HepG2 (cell line): ENCODE data around the gene AMOT. TPM values are rescaled to one million over a fixed set of nuclear protein-coding genes. Genes with fewer than 3 reads are reported as not detected.

Experiments used
- ATAC-seq: fragments of 200-7000 bp; cut with Tn5 transposase; 3 replicates; pipeline ENCODE4 v1.9.1; 2020; ENCODE audit warnings: mild to moderate bottlenecking, moderate library complexity
- BruUV-seq: library from RNA; stranded (reverse); fragments of 400-500 nt; replicated peaks from 2 replicates; lab custom pipeline; 2021; lab: Mats Ljungman, UMichigan
- CTCF ChIA-PET: fragments of 300-600 bp; formaldehyde crosslinking; extraction: SDS; loops from one replicate; lab custom pipeline; 2021; ENCODE audit warnings: low total read pairs, inconsistent platforms, low intra/inter-chr PET ratio; lab: Yijun Ruan, JAX
- POLR2A ChIA-PET: fragments of 350-600 bp; sonication (Branson Sonifier 250); formaldehyde crosslinking; loops from one replicate; lab custom pipeline; 2020; ENCODE audit warnings: antibody characterized with exemption, inconsistent platforms; lab: Yijun Ruan, JAX
- DNase-seq: peaks from one replicate; pipeline ENCODE4 v3.0.0-alpha.2; 2015; ENCODE audit warnings: low spot score
- FAIRE-seq: peaks from 3 replicates; lab custom pipeline; 2011; peaks lifted over from hg19 to GRCh38; lab: Jason Lieb, UNC
- H2AFZ ChIP-seq: one replicate; pipeline ENCODE4 v1.6.1; 2011; ENCODE audit warnings: low read length, inconsistent platforms
- H3K27ac ChIP-seq: fragments of 300-600 bp; 3 replicates; pipeline ENCODE4 v1.8.0; 2011; ENCODE audit warnings: mixed run types, mild to moderate bottlenecking, mixed read lengths, low read length, inconsistent platforms; ENCODE audit not compliant: insufficient read depth; ENCODE audit errors: extremely low read length
- H3K27me3 ChIP-seq, 2 experiments: fragments of 200-600 bp in 1 of 2; 2 replicates in 1 of 2; 3 replicates in 1 of 2; pipeline versions ENCODE4 v1.6.0 to v1.8.0; 2011; ENCODE audit warnings: low read length in 2 of 2, mild to moderate bottlenecking in 2 of 2, moderate library complexity in 2 of 2, inconsistent platforms in 1 of 2; ENCODE audit not compliant: insufficient read depth in 2 of 2, control insufficient read depth in 1 of 2
- H3K36me3 ChIP-seq, 2 experiments: fragments of 200-600 bp in 1 of 2; replicated peaks in 1 of 2; 2 replicates in 1 of 2; 3 replicates in 1 of 2; pipeline versions ENCODE4 v1.5.1 to v1.8.0; 2011; ENCODE audit warnings: low read length in 2 of 2, inconsistent platforms in 1 of 2; ENCODE audit not compliant: insufficient read depth in 2 of 2, control insufficient read depth in 1 of 2
- H3K4me1 ChIP-seq: 2 replicates; pipeline ENCODE4 v1.5.1; 2012; ENCODE audit warnings: low read length, inconsistent platforms; ENCODE audit not compliant: insufficient read depth
- H3K4me2 ChIP-seq: 2 replicates; pipeline ENCODE4 v1.6.0; 2011; ENCODE audit warnings: low read depth, low read length, inconsistent platforms
- H3K4me3 ChIP-seq, 3 experiments: fragments of 200-600 bp in 1 of 3; sonication (generic), shearing (Covaris generic) in 1 of 3; replicated peaks in 1 of 3; 2 replicates each; pipeline ENCODE4 v1.5.1; 2011 to 2016; ENCODE audit warnings: low read length in 3 of 3, inconsistent platforms in 2 of 3, low read depth in 2 of 3, mild to moderate bottlenecking in 2 of 3, control low read depth in 1 of 3, mixed read lengths in 1 of 3; ENCODE audit not compliant: insufficient read depth in 1 of 3
- H3K79me2 ChIP-seq: one replicate; pipeline ENCODE4 v1.6.1; 2011; ENCODE audit warnings: low read length, inconsistent platforms; ENCODE audit not compliant: insufficient read depth
- H3K9ac ChIP-seq: 2 replicates; pipeline ENCODE4 v1.6.0; 2011; ENCODE audit warnings: mild to moderate bottlenecking, low read depth, low read length, inconsistent platforms; ENCODE audit not compliant: insufficient read depth
- H3K9me3 ChIP-seq: 2 replicates; pipeline ENCODE4 v1.5.1; 2012; ENCODE audit warnings: mild to moderate bottlenecking, low read length
- H4K20me1 ChIP-seq: 2 replicates; pipeline ENCODE4 v1.6.0; 2011; ENCODE audit warnings: inconsistent platforms, mild to moderate bottlenecking, low read length, moderate library complexity; ENCODE audit not compliant: insufficient read depth
- ASH2L ChIP-seq: fragments of 300-600, 200-600 bp; sonication (generic); IDR thresholded peaks from 2 replicates; pipeline ENCODE4 v1.7.0; 2017; ENCODE audit warnings: low read depth, mild to moderate bottlenecking, moderate library complexity, mixed read lengths, low read length; ENCODE audit not compliant: insufficient read length
- MAFF ChIP-seq: IDR thresholded peaks from 2 replicates; pipeline ENCODE4 v1.6.1; 2011; ENCODE audit warnings: low read depth, low read length, improper control_type of control experiment
- MIER2 ChIP-seq: IDR thresholded peaks from 2 replicates; pipeline ENCODE4 v1.6.1; 2016; ENCODE audit warnings: missing biosample characterization, missing genetic modification reagents
- NKX3-1 ChIP-seq: sonication (generic); formaldehyde crosslinking; IDR thresholded peaks from 2 replicates; pipeline ENCODE4 v1.5.0; 2020; ENCODE audit warnings: missing genetic modification reagents
- PPARG ChIP-seq: conservative IDR thresholded peaks from 2 replicates; pipeline ENCODE4 v1.6.1; 2016; ENCODE audit warnings: missing biosample characterization, missing genetic modification reagents
- SUZ12 ChIP-seq: fragments of 150-350 bp; IDR thresholded peaks from 2 replicates; pipeline ENCODE4 v1.6.1; 2014; ENCODE audit warnings: low read depth, low read length
- ZFY ChIP-seq: sonication (generic); formaldehyde crosslinking; IDR thresholded peaks from 2 replicates; pipeline ENCODE4 v1.4.0; 2020; ENCODE audit warnings: missing genetic modification reagents
- ZNF136 ChIP-seq: sonication (generic); formaldehyde crosslinking; IDR thresholded peaks from 2 replicates; pipeline ENCODE4 v1.8.1; 2022; ENCODE audit warnings: low read depth, mild to moderate bottlenecking, moderate library complexity, missing genetic modification reagents
- ZNF256 ChIP-seq: sonication (generic); formaldehyde crosslinking; conservative IDR thresholded peaks from 2 replicates; pipeline ENCODE4 v1.4.0; 2020; ENCODE audit warnings: missing genetic modification reagents
- ZNF780A ChIP-seq: sonication (generic); formaldehyde crosslinking; IDR thresholded peaks from 2 replicates; pipeline ENCODE4 v1.8.0; 2022; ENCODE audit warnings: mild to moderate bottlenecking, missing genetic modification reagents, moderate library complexity
- WGBS: methylation state at CpG from one replicate; pipeline ENCODE4 v1.1.6; 2017; ENCODE audit warnings: low lambda C conversion rate; 5-methylcytosine and 5-hydroxymethylcytosine counted together
- in situ Hi-C: cut with HindIII; loops from 2 replicates; pipeline ENCODE4 v1.10.0; 2017; ENCODE audit warnings: low pct_unique_long_range_greater_than_20kb; ENCODE audit not compliant: extremely low pct_ligation_motif_present
- intact Hi-C: fragments of 100-400 bp; cut with micrococcal nuclease; formaldehyde crosslinking; loops from one replicate; pipeline ENCODE4 v1.10.0; 2022; ENCODE audit not compliant: unreplicated experiment
- polyA plus RNA-seq, 8 experiments: library from polyadenylated mRNA; depleted of rRNA in 3 of 8; stranded (reverse) in 7 of 8; unstranded in 1 of 8; fragments of >200 nt; fragmentation: Illumina TruSeq in 4 of 8; extraction: Trizol in 4 of 8; gene quantifications; 2 replicates each; pipeline versions ENCODE4 v1.2.1 to v1.2.3, GENCODE V29; 2011 to 2016; ENCODE audit warnings: low read depth in 4 of 8, missing spikeins in 1 of 8, mixed read lengths in 1 of 8; ENCODE audit not compliant: insufficient read depth in 1 of 8
- total RNA-seq, 5 experiments: library from RNA; depleted of rRNA; stranded (reverse); fragments of >200 nt; fragmentation: Illumina TruSeq; extraction: Trizol; gene quantifications; 2 replicates each; pipeline ENCODE4 v1.2.3, GENCODE V29; 2016; ENCODE audit warnings: low read depth in 1 of 5
- TF ChIP-seq, protein P1 (sequence below): sonication (generic); formaldehyde crosslinking; IDR thresholded peaks from 2 replicates; pipeline ENCODE4 v1.8.1; 2023; ENCODE audit warnings: mild to moderate bottlenecking, moderate library complexity, missing genetic modification reagents
- TF ChIP-seq, protein P2 (sequence below): IDR thresholded peaks from 2 replicates; pipeline ENCODE4 v1.6.1; 2016; ENCODE audit warnings: low read depth, missing genetic modification reagents, missing compliant biosample characterization

Gene AMOT
- total and polyA plus RNA-seq, 2 of the 13 experiments (the other 11 are each of a cell fraction or from before 2014, with no cell fraction given): 0.13 to 0.91 TPM

DNA sequence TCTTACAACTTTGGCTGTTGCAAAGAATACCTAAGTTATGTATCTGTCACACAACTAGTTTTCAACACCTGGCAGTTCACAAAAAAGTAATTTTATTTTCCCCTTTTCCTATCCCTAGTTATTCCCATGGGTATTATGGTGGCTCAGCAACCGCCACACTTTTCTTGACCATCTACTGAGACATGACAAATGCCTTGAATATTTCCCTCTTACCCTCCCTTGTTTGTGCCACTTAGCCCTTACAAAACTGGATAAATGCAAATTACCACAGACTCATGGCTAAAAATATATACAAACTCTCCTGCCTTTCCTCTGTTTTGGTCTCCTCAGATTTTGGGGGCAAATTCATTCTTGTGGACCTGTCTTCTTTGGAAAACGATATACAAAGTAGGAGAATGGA, 72.1 kb downstream of the AMOT start:
- ChIA-PET CTCF (no interaction called here), POLR2A (no interaction called here)
- no peaks in the 10 kb centered on the region for H3K36me3 ChIP-seq
- H2AFZ ChIP-seq: no peak overlapping the region
- FAIRE-seq (no peak), DNase-seq (no peak), ATAC-seq (no peak)
- H3K4me1 ChIP-seq: no peaks in the 10 kb centered on the region
- in situ Hi-C loops (no loop called here), intact Hi-C loops (no loop called here)
- H3K79me2 ChIP-seq: no peaks in the 10 kb centered on the region
- BruUV-seq: no TSS peak
- no peaks in the 10 kb centered on the region for H3K27me3 ChIP-seq
- H3K9me3 ChIP-seq: no peaks in the 10 kb centered on the region
- no peak overlapping the region for H3K4me2 ChIP-seq
- H3K9ac ChIP-seq: no peak overlapping the region
- H3K27ac ChIP-seq: no peak overlapping the region
- no peaks in the 10 kb centered on the region for H4K20me1 ChIP-seq
- TF ChIP-seq, protein P1, sequence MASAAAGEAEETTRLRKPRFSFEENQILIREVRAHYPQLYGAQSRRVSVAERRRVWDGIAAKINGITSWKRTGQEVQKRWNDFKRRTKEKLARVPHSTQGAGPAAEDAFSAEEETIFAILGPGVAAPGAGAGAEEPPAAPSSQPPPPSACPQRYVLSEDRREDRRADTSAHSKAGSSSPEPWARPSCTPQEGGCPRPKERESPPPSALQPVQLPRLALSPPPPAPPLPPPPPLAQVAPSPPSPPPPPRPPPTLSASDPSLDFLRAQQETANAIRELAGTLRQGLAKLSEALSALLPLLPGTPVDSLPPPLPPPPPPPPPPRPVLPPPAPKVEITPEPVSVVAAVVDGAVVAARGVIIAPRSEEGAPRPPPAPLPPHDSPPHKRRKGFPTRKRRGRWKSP: no peak
- TF ChIP-seq MIER2 (CRISPR knock-in tag) (no peak), ZNF256 (CRISPR knock-in tag) (no peak), ZFY (CRISPR knock-in tag) (no peak), MAFF (no peak), PPARG (no peak), ASH2L (no peak), SUZ12 (no peak), NKX3-1 (CRISPR knock-in tag) (no peak), ZNF780A (CRISPR knock-in tag) (no peak), ZNF136 (CRISPR knock-in tag) (no peak)
- TF ChIP-seq, protein P2, sequence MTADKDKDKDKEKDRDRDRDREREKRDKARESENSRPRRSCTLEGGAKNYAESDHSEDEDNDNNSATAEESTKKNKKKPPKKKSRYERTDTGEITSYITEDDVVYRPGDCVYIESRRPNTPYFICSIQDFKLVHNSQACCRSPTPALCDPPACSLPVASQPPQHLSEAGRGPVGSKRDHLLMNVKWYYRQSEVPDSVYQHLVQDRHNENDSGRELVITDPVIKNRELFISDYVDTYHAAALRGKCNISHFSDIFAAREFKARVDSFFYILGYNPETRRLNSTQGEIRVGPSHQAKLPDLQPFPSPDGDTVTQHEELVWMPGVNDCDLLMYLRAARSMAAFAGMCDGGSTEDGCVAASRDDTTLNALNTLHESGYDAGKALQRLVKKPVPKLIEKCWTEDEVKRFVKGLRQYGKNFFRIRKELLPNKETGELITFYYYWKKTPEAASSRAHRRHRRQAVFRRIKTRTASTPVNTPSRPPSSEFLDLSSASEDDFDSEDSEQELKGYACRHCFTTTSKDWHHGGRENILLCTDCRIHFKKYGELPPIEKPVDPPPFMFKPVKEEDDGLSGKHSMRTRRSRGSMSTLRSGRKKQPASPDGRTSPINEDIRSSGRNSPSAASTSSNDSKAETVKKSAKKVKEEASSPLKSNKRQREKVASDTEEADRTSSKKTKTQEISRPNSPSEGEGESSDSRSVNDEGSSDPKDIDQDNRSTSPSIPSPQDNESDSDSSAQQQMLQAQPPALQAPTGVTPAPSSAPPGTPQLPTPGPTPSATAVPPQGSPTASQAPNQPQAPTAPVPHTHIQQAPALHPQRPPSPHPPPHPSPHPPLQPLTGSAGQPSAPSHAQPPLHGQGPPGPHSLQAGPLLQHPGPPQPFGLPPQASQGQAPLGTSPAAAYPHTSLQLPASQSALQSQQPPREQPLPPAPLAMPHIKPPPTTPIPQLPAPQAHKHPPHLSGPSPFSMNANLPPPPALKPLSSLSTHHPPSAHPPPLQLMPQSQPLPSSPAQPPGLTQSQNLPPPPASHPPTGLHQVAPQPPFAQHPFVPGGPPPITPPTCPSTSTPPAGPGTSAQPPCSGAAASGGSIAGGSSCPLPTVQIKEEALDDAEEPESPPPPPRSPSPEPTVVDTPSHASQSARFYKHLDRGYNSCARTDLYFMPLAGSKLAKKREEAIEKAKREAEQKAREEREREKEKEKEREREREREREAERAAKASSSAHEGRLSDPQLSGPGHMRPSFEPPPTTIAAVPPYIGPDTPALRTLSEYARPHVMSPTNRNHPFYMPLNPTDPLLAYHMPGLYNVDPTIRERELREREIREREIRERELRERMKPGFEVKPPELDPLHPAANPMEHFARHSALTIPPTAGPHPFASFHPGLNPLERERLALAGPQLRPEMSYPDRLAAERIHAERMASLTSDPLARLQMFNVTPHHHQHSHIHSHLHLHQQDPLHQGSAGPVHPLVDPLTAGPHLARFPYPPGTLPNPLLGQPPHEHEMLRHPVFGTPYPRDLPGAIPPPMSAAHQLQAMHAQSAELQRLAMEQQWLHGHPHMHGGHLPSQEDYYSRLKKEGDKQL (CRISPR knock-in tag): no peak
- no peak overlapping the region for H3K4me3 ChIP-seq
- 45% methylated on average over 2 of the region's 2 CpGs for WGBS
